Lower leg skin (tissue), 4 donors: ENCODE measurements around the gene NECTIN4. TPM values are rescaled to one million over a fixed set of nuclear protein-coding genes. Genes with fewer than 3 reads are reported as not detected.

ENCODE experiments used
- DNase-seq, 2 donors: peaks; one replicate each; pipeline ENCODE4 v3.0.0-alpha.2; 2019; ENCODE audit warnings: low spot score in 2 of 2
- H3K4me3 ChIP-seq: fragments of 200-600 bp; sonication (generic); 2 replicates; pipeline ENCODE4 v1.5.1; 2017; ENCODE audit warnings: mild to moderate bottlenecking, low read depth; ENCODE audit not compliant: poor library complexity, severe bottlenecking
- CTCF ChIP-seq, 3 donors: fragments of 450-650 bp; IDR thresholded peaks; one replicate each; pipeline ENCODE4 v1.5.1; 2016; ENCODE audit warnings: antibody characterized with exemption in 3 of 3, mild to moderate bottlenecking in 3 of 3, moderate library complexity in 2 of 3
- POLR2A ChIP-seq, 2 donors: fragments of 450-650 bp; IDR thresholded peaks; one replicate each; pipeline ENCODE4 v1.6.1; 2016 to 2017; ENCODE audit warnings: antibody characterized with exemption in 2 of 2, mild to moderate bottlenecking in 1 of 2, moderate library complexity in 1 of 2
- WGBS, 2 donors: methylation state at CpG; one replicate each; pipeline ENCODE4 v1.1.5; 2018; 5-methylcytosine and 5-hydroxymethylcytosine counted together
- intact Hi-C: fragments of 100-400 bp; cut with DNase I; formaldehyde crosslinking; loops from one replicate; pipeline ENCODE4 v1.15.0; 2023; ENCODE audit warnings: low total_unique reads
- total RNA-seq, 4 donors: library from RNA; depleted of rRNA; stranded (reverse); fragments of >200 nt; gene quantifications; one replicate each; pipeline ENCODE4 v1.1.0, GENCODE V29; 2016

The NECTIN4 gene
- total RNA-seq, 4 donors from 2014 or later, result 176 to 239 (median 208) TPM

- 95 to 96% methylated on average over 14 of the region's 14 CpGs for WGBS, 2 donors
Observed at GRCh38 chr1:161094481-161094880, 5.1 kb upstream of the NECTIN4 start.

GRCh38 chr1:161092621-161093028 lies 3.3 kb upstream of the NECTIN4 start:
- no peak overlapping the region for H3K4me3 ChIP-seq
- intact Hi-C loops, result loop anchor here (10.0 kb wide), 1 partner anchor 368 kb away; no protein-coding TSS in a partner anchor
- DNase-seq, result peak in 1 of 2 donors; percentile 85
- no peak for TF ChIP-seq CTCF (IDR thresholded peaks at IDR 0.05)
- 55 to 61% methylated on average over 3 of the region's 3 CpGs for WGBS, 2 donors

More at GRCh38 chr1:161094481-161094880, 5.1 kb upstream of the NECTIN4 start:
- intact Hi-C loops, result loop anchor here (10.0 kb wide), 1 partner anchor 370 kb away; no protein-coding TSS in a partner anchor
- peak in 1 of 2 donors; percentile 58 for DNase-seq
- TF ChIP-seq CTCF (IDR thresholded peaks at IDR 0.05), result no peak
- H3K4me3 ChIP-seq, result no peak overlapping the region

- 84 to 91% methylated on average over 7 of the region's 7 CpGs for WGBS, 2 donors
Observed at GRCh38 chr1:161091796-161092507, 2.6 kb upstream of the NECTIN4 start.

GRCh38 chr1:161091093-161091492 lies 1.7 kb upstream of the NECTIN4 start:
- intact Hi-C loops, result loop anchor here (10.0 kb wide), 1 partner anchor 366 kb away; no protein-coding TSS in a partner anchor

More at GRCh38 chr1:161091796-161092507, 2.6 kb upstream of the NECTIN4 start:
- DNase-seq, result peak in 1 of 2 donors; percentile 50
- no peak for TF ChIP-seq POLR2A (IDR thresholded peaks at IDR 0.05)
- TF ChIP-seq CTCF (IDR thresholded peaks at IDR 0.05), result no peak
- intact Hi-C loops, result loop anchor here (10.0 kb wide), 1 partner anchor 367 kb away; no protein-coding TSS in a partner anchor
- no peak overlapping the region for H3K4me3 ChIP-seq

GRCh38 chr1:161090617-161091016 lies 1.3 kb upstream of the NECTIN4 start:
- no peak for DNase-seq
- 75 to 77% methylated on average over 3 of the region's 3 CpGs for WGBS, 2 donors
- no peak for TF ChIP-seq CTCF (IDR thresholded peaks at IDR 0.05)
- TF ChIP-seq POLR2A (IDR thresholded peaks at IDR 0.05), result no peak
- no peak overlapping the region for H3K4me3 ChIP-seq
- intact Hi-C loops, result loop anchor here (10.0 kb wide), 1 partner anchor 366 kb away; no protein-coding TSS in a partner anchor

More at GRCh38 chr1:161091093-161091492, 1.7 kb upstream of the NECTIN4 start:
- 88 to 89% methylated on average over 5 of the region's 5 CpGs for WGBS, 2 donors
- TF ChIP-seq POLR2A (IDR thresholded peaks at IDR 0.05), result no peak
- no peak for TF ChIP-seq CTCF (IDR thresholded peaks at IDR 0.05)
- DNase-seq, result no peak
- no peak overlapping the region for H3K4me3 ChIP-seq
